K562 (cell line): ENCODE measurements around the gene CHL1. TPM values are rescaled to one million over a fixed set of nuclear protein-coding genes. Genes with fewer than 3 reads are reported as not detected.

Experiments used
- ATAC-seq: fragments of 200-7000 bp; cut with Tn5 transposase; 3 replicates; pipeline ENCODE4 v1.9.1; 2020; ENCODE audit warnings: moderate library complexity
- BruUV-seq: library from RNA; stranded (reverse); fragments of 400-500 nt; replicated peaks from 2 replicates; lab custom pipeline; 2021; lab: Mats Ljungman, UMichigan
- CTCF ChIA-PET: fragments of 300-600 bp; formaldehyde crosslinking; extraction: SDS; loops from one replicate; lab custom pipeline; 2021; ENCODE audit warnings: low intra/inter-chr PET ratio; lab: Yijun Ruan, JAX
- POLR2A ChIA-PET: fragments of 300-600, 350-650 bp; sonication (Branson Sonifier 250); formaldehyde crosslinking; extraction: SDS; loops from one replicate; lab custom pipeline; 2021; ENCODE audit warnings: antibody characterized with exemption, inconsistent platforms; lab: Yijun Ruan, JAX
- DNase-seq, 4 experiments: peaks; one replicate each; pipeline versions ENCODE4 v3.0.0 to v3.0.0-alpha.2; 2011 to 2018; ENCODE audit warnings: low spot score in 3 of 4, mixed read lengths in 3 of 4; ENCODE audit errors: extremely low read depth in 1 of 4
- FAIRE-seq: peaks from 2 replicates; lab custom pipeline; 2011; peaks lifted over from hg19 to GRCh38; lab: Jason Lieb, UNC
- H2AFZ ChIP-seq: 2 replicates; pipeline ENCODE4 v1.6.0; 2011; ENCODE audit warnings: low read depth, low read length, control low read depth, inconsistent platforms
- H3K27ac ChIP-seq: fragments of 200-600 bp; 3 replicates; pipeline ENCODE4 v1.8.0; 2011; ENCODE audit warnings: low read depth, mild to moderate bottlenecking, control low read depth, inconsistent platforms, low read length, moderate library complexity, mixed read lengths; ENCODE audit errors: extremely low read depth
- H3K27me3 ChIP-seq, 2 experiments: fragments of 300-600 bp in 1 of 2; 2 replicates in 1 of 2; 3 replicates in 1 of 2; pipeline versions ENCODE4 v1.6.0 to v1.8.0; 2011; ENCODE audit warnings: inconsistent platforms in 2 of 2, low read length in 2 of 2, mild to moderate bottlenecking in 1 of 2, mixed read lengths in 1 of 2, moderate library complexity in 1 of 2; ENCODE audit not compliant: control insufficient read depth in 2 of 2, insufficient read depth in 2 of 2
- H3K36me3 ChIP-seq: fragments of 300-600 bp; 3 replicates; pipeline ENCODE4 v1.8.0; 2011; ENCODE audit warnings: mild to moderate bottlenecking, low read length, inconsistent platforms; ENCODE audit not compliant: control insufficient read depth, insufficient read depth
- H3K4me1 ChIP-seq, 2 experiments: fragments of 200-600 bp in 1 of 2; replicated peaks in 1 of 2; 2 replicates in 1 of 2; 3 replicates in 1 of 2; pipeline versions ENCODE4 v1.5.1 to v1.8.0; 2011; ENCODE audit warnings: inconsistent platforms in 2 of 2, low read length in 2 of 2, mild to moderate bottlenecking in 1 of 2, mixed read lengths in 1 of 2, moderate library complexity in 1 of 2; ENCODE audit not compliant: control insufficient read depth in 2 of 2, insufficient read depth in 2 of 2
- H3K4me2 ChIP-seq: 2 replicates; pipeline ENCODE4 v1.6.1; 2011; ENCODE audit warnings: low read length, control low read depth, inconsistent platforms, mixed read lengths; ENCODE audit not compliant: insufficient read depth
- H3K4me3 ChIP-seq: fragments of 200-600 bp; sonication (generic), shearing (Covaris generic); 2 replicates; pipeline ENCODE4 v1.5.1; 2016; ENCODE audit warnings: control low read depth, inconsistent platforms
- H3K79me2 ChIP-seq: fragments of 200-600 bp; 3 replicates; pipeline ENCODE4 v1.8.0; 2011; ENCODE audit warnings: low read length, inconsistent platforms; ENCODE audit not compliant: control insufficient read depth, insufficient read depth
- H3K9ac ChIP-seq, 2 experiments: 2 replicates each; pipeline versions ENCODE4 v1.6.0 to v1.6.1; 2011; ENCODE audit warnings: low read depth in 2 of 2, low read length in 2 of 2, control low read depth in 1 of 2, inconsistent platforms in 1 of 2, mild to moderate bottlenecking in 1 of 2, mixed read lengths in 1 of 2; ENCODE audit not compliant: insufficient read depth in 1 of 2
- H3K9me1 ChIP-seq: one replicate; pipeline ENCODE4 v1.6.0; 2011; ENCODE audit warnings: inconsistent platforms, mild to moderate bottlenecking, low read length, moderate library complexity; ENCODE audit not compliant: control insufficient read depth, insufficient read depth
- H3K9me3 ChIP-seq: replicated peaks from 2 replicates; pipeline ENCODE4 v1.5.1; 2011; ENCODE audit warnings: low read depth, low read length, inconsistent platforms; ENCODE audit not compliant: control insufficient read depth, insufficient read depth
- H4K20me1 ChIP-seq: replicated peaks from 2 replicates; pipeline ENCODE4 v1.6.1; 2011; ENCODE audit warnings: low read length, inconsistent platforms, mixed read lengths; ENCODE audit not compliant: control insufficient read depth, insufficient read depth
- ASH1L ChIP-seq: fragments of 450-650 bp; IDR thresholded peaks from 2 replicates; pipeline ENCODE4 v1.6.1; 2018; ENCODE audit warnings: borderline replicate concordance, mild to moderate bottlenecking, low read depth; ENCODE audit not compliant: partially characterized antibody
- HSF4 ChIP-seq: fragments of 250-450 bp; sonication (Bioruptor Pico); IDR thresholded peaks from 2 replicates; pipeline ENCODE4 v2.1.2; 2022; ENCODE audit warnings: mild to moderate bottlenecking, moderate library complexity, borderline replicate concordance
- KDM2B ChIP-seq: fragments of 250-450 bp; sonication (Bioruptor Pico); IDR thresholded peaks from 2 replicates; pipeline ENCODE4 v1.8.0; 2021; ENCODE audit warnings: mild to moderate bottlenecking, moderate library complexity
- MAZ ChIP-seq, 2 experiments: fragments of 450-650 bp in 1 of 2; sonication (generic) in 1 of 2; formaldehyde crosslinking; IDR thresholded peaks in 1 of 2; conservative IDR thresholded peaks in 1 of 2; 2 replicates each; pipeline versions ENCODE4 v1.4.0 to v1.5.0; 2020; ENCODE audit warnings: mild to moderate bottlenecking in 1 of 2, missing genetic modification reagents in 1 of 2
- MTA2 ChIP-seq: fragments of 450-650 bp; IDR thresholded peaks from 2 replicates; pipeline ENCODE4 v1.6.1; 2016; ENCODE audit warnings: low read depth
- RBM25 ChIP-seq: fragments of 200-400 bp; formaldehyde crosslinking; IDR thresholded peaks from 2 replicates; pipeline ENCODE4 v1.6.1; 2018; ENCODE audit warnings: low read length, low read depth, moderate library complexity; ENCODE audit not compliant: severe bottlenecking
- SNIP1 ChIP-seq: fragments of 450-650 bp; IDR thresholded peaks from 2 replicates; pipeline ENCODE4 v1.7.1; 2017; ENCODE audit warnings: low read depth, mild to moderate bottlenecking
- ZNF224 ChIP-seq: sonication (generic); formaldehyde crosslinking; IDR thresholded peaks from 2 replicates; pipeline ENCODE4 v1.8.0; 2022; ENCODE audit warnings: mild to moderate bottlenecking, missing genetic modification reagents
- ZNF263 ChIP-seq: sonication (generic); formaldehyde crosslinking; IDR thresholded peaks from 2 replicates; pipeline ENCODE4 v1.8.0; 2022; ENCODE audit warnings: mild to moderate bottlenecking, missing genetic modification reagents, borderline replicate concordance
- ZNF551 ChIP-seq: fragments of 250-450 bp; sonication (Bioruptor Pico); IDR thresholded peaks from 2 replicates; pipeline ENCODE4 v1.5.0; 2021; ENCODE audit warnings: mild to moderate bottlenecking, moderate library complexity
- WGBS: fragments of 100-300 bp; shearing (Covaris generic); methylation state at CpG from one replicate; pipeline ENCODE4 v1.1.6; 2016; ENCODE audit warnings: low coverage, mixed read lengths; ENCODE audit not compliant: insufficient coverage; ENCODE audit errors: missing lambda C conversion rate; 5-methylcytosine and 5-hydroxymethylcytosine counted together
- in situ Hi-C: fragments of 300-500 bp; cut with MboI; formaldehyde crosslinking; loops from 4 replicates; pipeline ENCODE4 v1.15.0; 2018; ENCODE audit warnings: inconsistent platforms, mixed read lengths
- intact Hi-C: fragments of 100-400 bp; cut with micrococcal nuclease; formaldehyde crosslinking; loops from 2 replicates; pipeline ENCODE4 v1.14.2; 2022
- polyA plus RNA-seq, 8 experiments: library from polyadenylated mRNA; depleted of rRNA in 4 of 8; stranded (reverse) in 5 of 8; unstranded in 3 of 8; fragments of >200 nt; fragmentation: Nextera tagmentation in 2 of 8; fragmentation: Illumina TruSeq in 1 of 8; extraction: Ambion mirVana in 2 of 8; extraction: Trizol in 1 of 8; gene quantifications; 2 replicates each; pipeline versions ENCODE4 v1.2.1 to v1.2.3, GENCODE V29; 2011 to 2014; ENCODE audit warnings: inconsistent platforms in 1 of 8, missing spikeins in 1 of 8
- total RNA-seq, 7 experiments: library from RNA; depleted of rRNA in 6 of 7; stranded (reverse); fragments of >200 nt in 6 of 7; fragmentation: Illumina TruSeq in 2 of 7; extraction: Trizol in 2 of 7; gene quantifications; 2 replicates each; pipeline versions ENCODE4 v1.2.1 to v1.2.3, GENCODE V29; 2011 to 2021; ENCODE audit warnings: low replicate concordance in 1 of 7
- TF ChIP-seq, protein P1 (sequence below): fragments of 250-450 bp; sonication (Bioruptor Pico); IDR thresholded peaks from 2 replicates; pipeline ENCODE4 v1.9.0; 2021; ENCODE audit warnings: mild to moderate bottlenecking, inconsistent platforms
- TF ChIP-seq, protein P2 (sequence below): fragments of 250-450 bp; sonication (Bioruptor Pico); IDR thresholded peaks from 2 replicates; pipeline ENCODE4 v1.8.0; 2021; ENCODE audit warnings: mild to moderate bottlenecking, moderate library complexity

CHL1 gene
- total and polyA plus RNA-seq, 9 of the 15 experiments (the other 6 are each of a cell fraction or from before 2014, with no cell fraction given), result 0.02 TPM; not detected in 8

DNA sequence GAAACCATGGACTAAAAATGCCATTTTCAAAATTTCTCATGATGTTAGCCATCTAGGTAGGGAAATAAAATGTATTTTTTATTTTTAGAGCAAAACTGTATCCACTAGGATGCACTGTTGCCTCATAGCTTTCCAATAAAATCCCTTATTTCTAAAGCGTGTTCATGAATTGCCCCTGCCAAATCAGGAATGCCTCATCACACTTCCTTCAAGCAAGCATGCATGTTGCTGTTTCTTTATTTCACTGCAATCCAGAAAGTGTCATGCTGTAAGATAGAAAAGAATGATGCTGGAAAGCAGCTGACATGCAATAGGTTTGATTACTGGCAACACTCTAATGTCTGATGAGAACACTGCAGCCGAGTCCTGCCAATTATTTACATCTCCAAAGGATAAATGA is 239.5 kb downstream of the CHL1 start:
- FAIRE-seq, result no peak
- CTCF ChIA-PET, result no interaction called here
- Histone ChIP-seq H3K9me3 (no peaks in the 10 kb centered on the region), H3K4me3 (no peak overlapping the region), H3K36me3 (no peaks in the 10 kb centered on the region), H3K9ac (no peak overlapping the region), H3K27ac (no peak overlapping the region), H3K9me1 (no peaks in the 10 kb centered on the region), H3K79me2 (no peaks in the 10 kb centered on the region; the same call in 2 of the 3 replicates), H3K4me1 (no peaks in the 10 kb centered on the region), H4K20me1 (no peaks in the 10 kb centered on the region), H3K4me2 (no peak overlapping the region), H2AFZ (no peak overlapping the region), H3K27me3 (no peaks in the 10 kb centered on the region)
- TF ChIP-seq SNIP1 (no peak), ZNF551 (CRISPR knock-in tag) (no peak), ZNF263 (no peak), HSF4 (CRISPR knock-in tag) (no peak), ASH1L (no peak), ZNF224 (CRISPR knock-in tag) (no peak), RBM25 (no peak), MAZ (CRISPR knock-in tag; conservative IDR thresholded peaks at IDR 0.05 in 1 of 2, IDR thresholded peaks at IDR 0.05 in 1 of 2) (no peak), MTA2 (no peak), KDM2B (CRISPR knock-in tag) (no peak)
- TF ChIP-seq, protein P1, sequence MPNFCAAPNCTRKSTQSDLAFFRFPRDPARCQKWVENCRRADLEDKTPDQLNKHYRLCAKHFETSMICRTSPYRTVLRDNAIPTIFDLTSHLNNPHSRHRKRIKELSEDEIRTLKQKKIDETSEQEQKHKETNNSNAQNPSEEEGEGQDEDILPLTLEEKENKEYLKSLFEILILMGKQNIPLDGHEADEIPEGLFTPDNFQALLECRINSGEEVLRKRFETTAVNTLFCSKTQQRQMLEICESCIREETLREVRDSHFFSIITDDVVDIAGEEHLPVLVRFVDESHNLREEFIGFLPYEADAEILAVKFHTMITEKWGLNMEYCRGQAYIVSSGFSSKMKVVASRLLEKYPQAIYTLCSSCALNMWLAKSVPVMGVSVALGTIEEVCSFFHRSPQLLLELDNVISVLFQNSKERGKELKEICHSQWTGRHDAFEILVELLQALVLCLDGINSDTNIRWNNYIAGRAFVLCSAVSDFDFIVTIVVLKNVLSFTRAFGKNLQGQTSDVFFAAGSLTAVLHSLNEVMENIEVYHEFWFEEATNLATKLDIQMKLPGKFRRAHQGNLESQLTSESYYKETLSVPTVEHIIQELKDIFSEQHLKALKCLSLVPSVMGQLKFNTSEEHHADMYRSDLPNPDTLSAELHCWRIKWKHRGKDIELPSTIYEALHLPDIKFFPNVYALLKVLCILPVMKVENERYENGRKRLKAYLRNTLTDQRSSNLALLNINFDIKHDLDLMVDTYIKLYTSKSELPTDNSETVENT (CRISPR knock-in tag), result no peak
- TF ChIP-seq, protein P2, sequence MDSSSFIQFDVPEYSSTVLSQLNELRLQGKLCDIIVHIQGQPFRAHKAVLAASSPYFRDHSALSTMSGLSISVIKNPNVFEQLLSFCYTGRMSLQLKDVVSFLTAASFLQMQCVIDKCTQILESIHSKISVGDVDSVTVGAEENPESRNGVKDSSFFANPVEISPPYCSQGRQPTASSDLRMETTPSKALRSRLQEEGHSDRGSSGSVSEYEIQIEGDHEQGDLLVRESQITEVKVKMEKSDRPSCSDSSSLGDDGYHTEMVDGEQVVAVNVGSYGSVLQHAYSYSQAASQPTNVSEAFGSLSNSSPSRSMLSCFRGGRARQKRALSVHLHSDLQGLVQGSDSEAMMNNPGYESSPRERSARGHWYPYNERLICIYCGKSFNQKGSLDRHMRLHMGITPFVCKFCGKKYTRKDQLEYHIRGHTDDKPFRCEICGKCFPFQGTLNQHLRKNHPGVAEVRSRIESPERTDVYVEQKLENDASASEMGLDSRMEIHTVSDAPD, result no peak
- POLR2A ChIA-PET, result no interaction called here
- intact Hi-C loops (no loop called here), in situ Hi-C loops (no loop called here)
- no TSS peak for BruUV-seq
- no peak for ATAC-seq
- 0% methylated on average over 2 of the region's 2 CpGs for WGBS
- no peak for DNase-seq
